Endothelial cell of umbilical vein (primary cell): ENCODE results near the gene CCDC146.

ENCODE experiments used
- CTCF ChIP-seq, 2 donors: IDR thresholded peaks; 1 replicate in 1 of 2; 2 replicates in 1 of 2; pipeline ENCODE4 v1.5.1; 2011; ENCODE audit warnings: low read length in 2 of 2, mild to moderate bottlenecking in 2 of 2, moderate library complexity in 2 of 2, control low read depth in 1 of 2, inconsistent platforms in 1 of 2, low read depth in 1 of 2; ENCODE audit not compliant: insufficient read depth in 1 of 2; ENCODE audit errors: extremely low read depth in 1 of 2
- EZH2 ChIP-seq: IDR thresholded peaks from 2 replicates; pipeline ENCODE4 v1.6.1; 2012; ENCODE audit warnings: borderline replicate concordance, low read depth, mild to moderate bottlenecking, moderate library complexity, low read length, inconsistent platforms; ENCODE audit not compliant: severe bottlenecking
- JUN ChIP-seq: IDR thresholded peaks from 2 replicates; pipeline ENCODE4 v1.6.1; 2011; ENCODE audit warnings: borderline replicate concordance, low read depth; ENCODE audit not compliant: insufficient read length, insufficient read depth
- MYC ChIP-seq: IDR thresholded peaks from one replicate; pipeline ENCODE4 v1.6.1; 2011; ENCODE audit warnings: mild to moderate bottlenecking, low read depth, low read length
- POLR2A ChIP-seq: IDR thresholded peaks from 2 replicates; pipeline ENCODE4 v1.6.1; 2012; ENCODE audit warnings: low read depth, mild to moderate bottlenecking, control low read depth, low read length

GRCh38 chr7:77329466-77330168 is 207.2 kb downstream of the CCDC146 start:
- TF ChIP-seq POLR2A = no peak
- no peak for TF ChIP-seq EZH2
- no peak for TF ChIP-seq CTCF (IDR thresholded peaks at IDR 0.05; ENCODE audit: extremely low read depth in 1 of 2, insufficient read depth in 1 of 2, low read depth in 1 of 2, low read length in 2 of 2)
- TF ChIP-seq MYC = no peak
- TF ChIP-seq JUN = no peak
